Activated CD4-positive, alpha-beta T cell treated with anti-CD3 and anti-CD28 coated beads, Interleukin-10, Interleukin-2, amounts not matched to agents 100 ng/mL and 50 ng/mL, durations not matched to agents 16 hours and 8 hours (primary cell): ENCODE results near the gene UBAC1.
"Not testable (repeated sequence)": the region's sequence is repeated elsewhere in the genome, so short reads cannot be mapped to it uniquely, and the experiment has no call there.

ENCODE experiments used
- DNase-seq: peaks from one replicate; pipeline ENCODE4 v3.0.0-alpha.2; 2020

UBAC1 gene

DNA sequence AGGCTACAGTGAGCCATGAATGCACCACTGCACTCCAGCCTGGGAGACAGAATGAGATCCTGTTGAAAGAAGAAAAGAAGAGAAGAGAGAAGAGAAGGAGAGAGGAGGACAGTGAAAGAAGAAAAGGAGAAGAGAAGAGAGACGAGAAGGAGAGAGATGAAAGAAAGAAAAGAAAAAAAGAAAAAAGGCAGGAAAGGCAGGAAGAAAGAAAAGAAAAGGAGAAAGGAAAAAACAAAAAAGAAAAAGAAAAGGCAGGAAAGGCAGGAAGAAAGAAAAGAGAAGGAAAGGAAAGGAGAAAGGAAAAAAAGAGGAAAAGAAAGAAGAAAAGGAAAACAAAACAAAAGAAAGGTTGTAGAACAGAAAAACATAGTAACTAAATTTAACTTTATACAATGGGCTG lies 68.1 kb downstream of the UBAC1 start:
- DNase-seq = no peak

DNA sequence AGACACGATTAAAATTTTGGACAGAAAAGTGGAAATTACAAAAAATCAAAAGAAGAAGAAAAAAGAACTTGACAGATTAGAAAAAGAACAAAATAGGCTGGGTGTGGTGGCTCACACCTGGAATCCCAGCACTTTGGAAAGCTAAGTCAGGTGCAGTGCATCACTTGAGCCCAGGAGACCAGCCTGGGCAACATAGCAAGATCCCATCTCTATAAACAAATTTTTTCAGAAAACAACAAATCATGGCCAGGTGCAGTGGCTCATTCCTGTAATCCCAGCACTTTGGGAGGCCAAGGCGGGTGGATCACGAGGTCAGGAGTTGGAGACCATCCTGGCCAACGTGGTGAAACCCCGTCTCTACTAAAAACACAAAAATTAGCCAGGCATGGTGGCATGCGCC lies 68.8 kb downstream of the UBAC1 start:
- not testable (repeated sequence) for DNase-seq

DNA sequence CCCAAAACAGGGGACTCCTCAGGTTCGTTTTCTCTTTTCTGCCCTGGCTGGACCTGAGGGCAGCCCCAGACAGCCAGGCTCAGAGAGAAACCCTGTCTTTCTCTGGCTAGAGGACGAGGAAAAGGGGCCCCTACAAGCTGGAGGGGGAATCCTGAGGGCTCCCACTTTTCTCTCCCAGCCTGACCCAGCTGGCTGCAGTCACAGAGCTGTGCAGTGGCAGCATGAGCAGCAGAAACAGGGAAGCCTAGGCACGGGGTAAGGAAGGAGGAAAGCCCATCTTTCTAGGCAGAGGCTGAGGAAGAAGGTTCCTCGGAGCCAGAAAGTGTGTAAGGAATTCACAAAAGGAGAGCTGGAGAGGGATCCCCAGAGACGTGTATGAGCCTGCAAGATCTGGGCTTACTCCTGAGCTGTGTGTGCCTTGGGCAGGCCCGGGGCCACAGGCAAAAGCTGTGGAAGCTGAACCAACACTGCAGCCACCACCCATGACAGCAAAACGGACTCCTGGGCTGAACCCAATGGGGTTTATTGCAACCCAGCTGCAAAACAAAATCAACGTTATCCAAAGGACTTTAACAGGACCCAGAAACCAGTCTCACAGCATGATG lies 70.0 kb downstream of the UBAC1 start:
- DNase-seq = no peak

DNA sequence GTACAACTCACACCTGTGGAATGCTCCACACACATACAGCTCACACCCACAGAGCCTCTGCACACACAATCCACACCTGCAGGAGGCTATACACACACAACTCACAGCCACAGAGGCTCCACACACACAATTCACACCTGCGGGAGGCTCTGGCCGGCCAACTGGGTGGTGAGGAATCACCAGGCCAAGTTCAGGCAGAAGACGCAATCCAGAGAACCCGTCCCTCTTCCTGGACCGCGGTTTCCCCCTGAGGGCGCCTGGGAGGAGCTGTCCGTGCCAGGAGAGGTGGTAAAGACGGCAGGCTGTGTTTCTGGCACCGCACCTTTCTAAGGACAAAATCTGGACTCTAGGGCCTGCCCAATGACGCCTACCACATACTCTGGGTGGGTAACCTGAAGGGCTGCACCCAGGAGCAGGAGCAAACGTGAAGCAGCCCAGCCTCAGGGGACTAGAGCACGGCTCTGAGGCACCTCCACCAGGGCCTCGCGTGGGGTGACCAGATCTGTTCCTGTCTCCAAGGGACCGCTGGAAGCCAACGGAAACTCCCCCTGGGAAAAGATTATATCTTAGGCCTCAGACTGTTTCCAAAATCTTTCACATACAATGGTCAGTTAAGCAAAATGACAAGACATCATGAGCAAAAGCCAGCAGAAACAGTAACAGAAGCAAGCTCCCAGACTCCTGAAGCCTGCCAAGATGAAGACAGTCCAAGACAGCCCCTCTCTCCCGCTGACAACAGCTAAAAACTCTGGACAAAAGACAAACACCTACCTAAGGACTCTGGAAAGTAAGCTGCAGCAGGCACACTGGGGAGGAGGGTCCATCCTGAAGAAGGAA lies 70.8 kb downstream of the UBAC1 start:
- no peak for DNase-seq

DNA sequence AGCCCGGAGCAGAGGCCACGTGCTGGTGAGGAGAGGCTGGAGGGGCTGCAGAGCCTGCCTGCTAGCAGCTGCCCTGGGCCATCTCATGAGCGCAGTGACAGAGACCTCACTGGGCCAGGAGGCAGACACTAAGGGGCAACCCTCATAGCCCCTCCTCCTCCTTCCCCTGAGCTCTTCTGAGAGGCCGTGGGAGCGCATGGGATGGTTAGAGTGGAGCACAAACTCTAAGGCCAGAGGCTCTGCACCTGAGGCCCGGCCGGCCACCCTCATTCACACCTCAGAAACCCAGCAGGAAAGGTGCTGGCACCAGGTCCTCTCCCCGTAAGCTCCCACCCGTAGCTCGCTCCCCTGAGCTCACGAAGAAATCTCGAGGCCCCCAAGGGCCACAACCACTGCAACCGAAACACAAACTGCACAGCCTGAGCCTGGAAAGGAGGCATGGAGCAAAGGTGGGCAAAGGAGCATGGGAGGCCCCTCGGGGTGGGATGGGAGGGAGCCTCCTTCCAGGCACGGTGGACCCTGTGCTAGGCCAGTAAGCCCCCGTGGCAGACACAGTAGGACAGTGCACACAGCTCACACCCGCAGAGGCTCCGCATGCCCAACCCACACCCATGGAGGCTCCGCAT lies 71.5 kb downstream of the UBAC1 start:
- no peak for DNase-seq

DNA sequence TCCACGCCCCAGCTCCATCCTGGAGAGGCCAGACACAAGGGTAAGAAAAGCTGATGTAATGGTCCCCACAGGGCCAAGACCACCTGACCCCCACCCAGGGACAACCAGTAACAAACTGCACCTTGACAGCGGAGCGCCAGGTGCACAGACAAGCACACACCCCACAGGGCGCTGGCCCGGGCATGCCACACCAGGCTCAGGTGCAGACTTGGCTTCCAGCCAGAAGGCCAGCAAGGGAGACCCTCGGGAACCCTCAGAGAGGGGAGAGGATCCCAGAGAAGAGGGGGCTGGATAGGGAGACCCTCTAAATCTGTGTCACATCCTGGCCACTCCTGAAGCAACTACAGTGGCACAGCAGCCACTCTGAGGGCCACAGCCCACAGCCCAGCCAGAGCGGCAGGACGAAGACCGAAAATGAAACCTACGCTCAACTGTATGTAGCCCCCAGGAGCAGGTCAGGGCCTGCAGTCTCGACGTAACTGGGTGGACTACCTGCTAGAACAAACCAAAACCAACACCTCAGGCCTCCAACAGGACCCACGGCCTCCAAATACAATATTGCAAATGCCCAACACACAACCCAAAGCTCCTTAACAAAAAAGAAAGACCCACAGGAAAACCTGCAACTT lies 72.3 kb downstream of the UBAC1 start:
- DNase-seq = no peak

DNA sequence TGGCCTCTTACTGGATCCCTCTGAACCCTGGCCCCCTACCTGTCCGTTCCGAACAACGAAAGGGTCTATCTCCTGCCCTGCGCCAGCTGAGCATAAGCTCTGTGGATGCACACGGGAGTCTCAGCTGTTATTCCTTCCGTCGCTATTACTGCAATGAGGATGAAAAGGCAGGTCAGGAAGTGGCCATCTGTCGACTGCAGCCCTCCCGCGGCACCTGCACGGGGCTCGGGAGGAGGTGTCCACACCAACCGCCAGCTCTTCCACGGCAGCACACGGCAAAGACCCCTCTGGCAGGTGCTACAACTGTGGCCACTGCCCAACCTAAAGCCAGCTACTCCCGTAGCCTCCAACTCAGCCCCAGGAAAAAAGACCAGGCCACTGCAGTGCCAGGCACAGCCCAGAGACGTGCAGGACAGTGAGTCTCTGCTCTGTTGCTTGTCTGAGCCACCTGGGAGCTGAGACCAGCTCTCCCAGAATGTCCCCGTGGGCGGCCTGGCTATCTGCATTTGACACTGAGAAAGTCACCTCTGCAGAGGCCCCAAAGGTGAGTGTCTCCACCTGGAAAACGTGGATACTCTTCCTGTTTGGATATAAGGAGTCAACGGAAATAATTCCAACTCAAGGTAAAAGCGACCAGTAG lies 72.9 kb downstream of the UBAC1 start:
- no peak for DNase-seq

DNA sequence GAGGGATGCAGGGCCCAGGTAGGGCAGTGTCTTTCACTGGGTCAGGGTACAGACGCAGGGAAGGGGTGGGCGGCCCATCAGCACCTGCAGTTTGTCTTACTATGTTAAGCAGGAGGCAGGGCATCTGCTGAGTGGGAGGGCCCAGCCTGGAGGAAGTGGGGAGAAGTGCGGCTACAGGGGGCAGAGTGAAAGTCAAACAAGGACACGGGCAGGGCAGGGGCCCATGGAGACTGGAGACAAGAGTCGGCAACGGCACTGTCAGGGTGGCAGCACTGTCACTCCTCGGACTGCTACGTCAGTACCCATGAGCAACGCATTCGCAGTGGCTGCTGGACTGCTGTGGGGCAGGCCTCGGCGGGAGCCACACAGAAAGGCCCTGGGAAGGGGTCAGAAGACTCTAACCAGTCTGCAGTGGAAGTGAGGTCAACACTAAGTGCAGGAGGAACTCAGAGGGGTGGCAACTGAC lies 73.6 kb downstream of the UBAC1 start:
- peak; percentile 62 for DNase-seq

DNA sequence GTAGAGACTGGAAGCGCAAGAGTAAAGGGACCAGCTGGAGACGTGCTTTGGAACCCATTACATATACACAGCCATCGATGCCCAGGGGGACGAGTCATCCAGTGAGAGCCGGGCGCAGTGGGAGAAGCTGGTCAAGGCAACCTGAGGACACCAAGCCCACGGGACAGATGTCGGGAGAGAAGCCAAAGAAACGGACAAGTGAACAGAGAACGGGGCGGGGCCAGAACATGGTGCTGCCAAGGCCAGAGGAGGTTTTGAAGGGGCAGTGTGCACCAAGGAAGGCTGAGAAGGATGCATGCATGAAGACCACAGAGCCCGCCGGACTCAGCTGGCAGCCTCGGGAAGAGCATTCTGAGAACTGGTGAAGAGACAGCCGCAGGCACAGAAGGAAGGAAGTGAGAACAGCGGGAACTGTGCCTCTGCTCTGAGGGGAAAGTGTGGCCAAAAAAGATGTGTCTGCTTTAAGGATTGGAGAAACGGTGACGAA lies 74.1 kb downstream of the UBAC1 start:
- no peak for DNase-seq

DNA sequence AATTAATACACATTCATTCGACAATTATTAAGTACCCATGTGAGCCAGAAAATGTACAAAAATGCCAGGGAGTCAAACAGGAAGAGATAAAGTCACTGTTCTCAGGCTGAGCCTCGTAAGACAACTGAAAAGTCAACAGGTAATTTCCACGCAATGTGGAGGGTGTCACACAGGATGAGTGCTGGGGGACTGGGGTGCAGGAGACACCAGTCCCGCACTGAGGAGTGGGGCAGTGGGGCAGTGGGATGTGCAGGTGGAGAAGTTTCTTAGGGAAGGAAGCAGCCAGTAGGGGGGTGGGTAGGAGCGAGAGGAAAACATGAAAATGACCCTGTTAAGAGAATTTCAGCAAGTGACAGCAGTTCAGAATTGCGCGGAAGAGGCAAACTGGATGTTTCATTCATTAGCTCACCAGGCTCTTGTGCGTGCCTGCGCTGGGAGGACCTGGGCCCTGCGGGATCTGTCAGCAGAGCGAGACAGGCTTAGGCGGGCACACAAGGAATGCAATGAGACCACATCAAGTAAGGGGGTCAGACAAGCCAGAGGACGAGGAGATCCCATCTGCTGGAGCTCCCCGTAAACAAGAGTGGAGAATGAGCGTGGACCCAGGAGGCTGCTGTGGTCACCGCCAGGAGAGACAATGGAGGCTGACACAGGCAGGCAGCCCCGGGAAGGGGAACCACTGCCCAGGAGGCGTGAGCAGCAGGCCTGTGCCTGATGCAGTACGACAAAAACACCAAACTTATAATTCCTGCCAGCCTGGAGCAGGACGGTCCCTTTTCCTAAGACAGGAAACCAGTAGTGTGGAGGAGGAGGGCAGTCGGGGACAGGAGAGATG lies 74.8 kb downstream of the UBAC1 start:
- DNase-seq = no peak

DNA sequence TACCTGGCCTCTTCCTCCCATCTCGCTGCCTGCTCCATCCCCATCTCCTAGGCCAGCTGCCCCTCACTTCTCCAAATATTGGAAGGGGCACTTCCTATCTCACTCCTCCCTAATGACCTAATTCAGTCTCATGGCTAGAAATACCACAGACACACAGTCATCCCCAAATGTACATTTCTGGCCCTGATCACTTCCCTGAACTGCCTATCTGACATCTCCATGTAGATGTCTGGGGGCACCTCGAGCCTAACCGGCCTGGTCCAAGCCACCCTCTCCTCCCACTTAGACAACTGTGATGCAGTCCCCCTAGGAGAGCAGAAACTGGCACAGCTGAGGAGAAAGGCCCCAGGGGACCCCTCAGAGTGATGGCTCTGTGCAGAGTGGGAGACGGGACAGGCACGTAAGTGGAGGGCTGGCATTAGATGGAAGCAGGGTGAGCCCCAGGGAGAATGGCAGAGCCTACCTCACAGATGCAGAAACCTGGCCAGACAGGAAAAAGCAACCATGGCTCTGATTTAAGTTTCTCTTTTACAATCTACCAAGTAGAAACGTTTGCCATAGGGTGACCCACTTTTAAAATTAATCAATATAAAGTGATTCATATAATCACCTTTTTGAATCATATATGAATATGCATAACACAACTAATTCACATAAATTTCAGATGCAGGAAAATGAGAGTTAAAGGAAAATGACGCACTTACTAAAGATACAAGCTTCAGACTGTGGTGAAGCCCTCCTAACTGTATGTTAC lies 75.9 kb downstream of the UBAC1 start:
- no peak for DNase-seq

DNA sequence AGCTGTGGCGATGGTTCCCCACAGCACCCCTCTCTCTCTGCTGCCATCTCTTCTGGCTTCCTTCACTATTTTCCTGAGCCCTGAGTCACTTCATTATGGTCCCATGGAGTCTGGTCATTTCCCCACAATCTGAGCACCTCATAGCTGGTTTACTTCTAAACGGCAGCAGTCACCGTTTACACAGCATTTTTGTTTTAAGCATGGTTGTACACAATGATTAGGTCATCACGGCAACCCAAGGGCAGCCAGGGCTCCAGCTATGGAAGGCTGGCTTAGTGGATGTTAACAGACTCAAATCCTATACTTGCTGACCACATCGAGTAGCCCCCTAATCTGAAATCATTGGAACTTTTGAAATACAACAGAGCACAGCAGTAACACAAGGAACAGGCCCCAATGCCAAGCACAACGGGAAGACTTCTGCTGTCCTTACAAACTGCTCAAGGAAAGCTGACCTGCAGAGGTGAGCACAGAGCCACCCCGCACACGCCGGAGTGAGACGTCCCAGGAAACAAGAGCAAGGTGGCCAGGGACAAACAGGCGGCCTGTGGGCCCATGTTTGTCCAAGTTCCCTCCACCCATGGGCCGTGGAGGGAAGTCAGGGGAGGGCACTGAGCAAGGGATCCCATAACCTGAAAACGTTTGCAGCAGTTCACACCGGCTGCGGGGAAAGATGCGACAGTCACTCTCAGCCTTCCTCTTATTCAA lies 76.7 kb downstream of the UBAC1 start:
- DNase-seq = no peak

DNA sequence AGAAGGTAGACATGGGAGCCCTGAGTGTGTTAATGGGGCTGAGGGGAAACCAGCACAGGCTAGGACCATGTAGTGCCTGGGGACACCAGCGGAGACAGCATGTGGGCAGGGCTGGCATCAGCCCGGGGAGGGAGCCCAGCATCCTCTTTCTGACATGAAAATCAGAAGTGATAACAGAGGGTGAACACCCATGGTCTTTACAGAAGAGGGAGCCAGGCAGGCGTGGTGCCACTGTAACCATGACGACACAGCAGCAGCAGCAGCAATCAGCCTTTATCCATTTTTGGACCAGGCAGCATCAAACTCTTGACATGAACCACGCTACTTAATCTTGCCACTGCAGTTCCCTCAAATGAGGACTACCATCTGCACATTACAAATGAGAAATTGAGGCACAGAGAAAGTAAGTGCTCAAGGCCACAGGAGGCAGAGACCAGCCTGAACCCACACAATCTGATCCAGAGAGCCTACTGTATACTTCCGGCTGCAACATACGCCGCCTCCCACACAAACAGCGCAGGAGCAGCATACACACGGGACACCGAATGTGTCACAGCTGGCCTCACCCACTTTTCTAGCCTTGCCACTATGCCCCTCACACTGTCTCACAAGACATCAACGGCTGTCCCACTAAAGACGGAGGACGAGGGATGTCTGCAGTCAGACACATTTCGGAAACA lies 77.6 kb downstream of the UBAC1 start:
- no peak for DNase-seq
